ENCODE data around the gene HNF4A. TPM values are rescaled to one million over a fixed set of nuclear protein-coding genes. Genes with fewer than 3 reads are reported as not detected.

Gene HNF4A
- total and polyA plus RNA-seq, 2 donors (not counting 3 experiments of a cell fraction or from before 2014, with no cell fraction given) = not detected

GRCh38 chr20:44479643-44480042 lies 124.1 kb downstream of the HNF4A start:
- H4K20me1 ChIP-seq (replicated peaks; ENCODE audit: control insufficient read depth, extremely low read depth, insufficient read depth, low read length) = no peaks in the 10 kb centered on the region
- no peak overlapping the region for H3K4me3 ChIP-seq (replicated peaks in 1 of 3; ENCODE audit: insufficient read depth in 1 of 3, low read depth in 1 of 3, low read length in 3 of 3)
- FAIRE-seq = no peak
- H3K9me1 ChIP-seq (replicated peaks; ENCODE audit: control insufficient read depth, extremely low read depth, insufficient read depth, low read length) = no peaks in the 10 kb centered on the region
- peaks cover 0 to 7% of the 10 kb centered on the region in 2 experiments for H3K36me3 ChIP-seq (ENCODE audit: control insufficient read depth in 2 of 2, extremely low read depth in 1 of 2, insufficient read depth in 2 of 2, low read length in 2 of 2)
- peaks cover 13% of the 10 kb centered on the region for H3K4me1 ChIP-seq (ENCODE audit: control insufficient read depth, extremely low read depth, insufficient read depth, low read length)
- dilution Hi-C loops (cut with MboI; ENCODE audit: extremely low pct_ligation_motif_present, low sequenced_read_pairs) = no loop called here
- intact Hi-C loops (cut with micrococcal nuclease) = loop anchor here (10.0 kb wide), 2 partner anchors 255 to 405 kb away; partner anchors contain the start of gene YWHAB
- H3K27me3 ChIP-seq (ENCODE audit: control insufficient read depth in 2 of 2, insufficient read depth in 2 of 2, low read length in 2 of 2) = no peaks in the 10 kb centered on the region
- no peak overlapping the region for H3K4me2 ChIP-seq (ENCODE audit: insufficient read depth, low read length)
- H3K9ac ChIP-seq (replicated peaks; ENCODE audit: extremely low read depth, insufficient read depth, low read length) = no peak overlapping the region
- H3K9me3 ChIP-seq (replicated peaks; ENCODE audit: control insufficient read depth, insufficient read depth, low read length) = no peaks in the 10 kb centered on the region
- H3K27ac ChIP-seq (ENCODE audit: insufficient read depth, low read depth, low read length) = no peak overlapping the region
- CTCF ChIA-PET = interaction anchor here (1.2 kb wide), 1 partner anchor 10 kb away, joined by 3 read pairs; no protein-coding TSS in a partner anchor
- DNase-seq (ENCODE audit: low read depth, low spot score) = no peak
- TF ChIP-seq EZH2 (IDR thresholded peaks at IDR 0.05; ENCODE audit: borderline replicate concordance, low read depth, low read length, severe bottlenecking) (no peak), MAX (IDR thresholded peaks at IDR 0.05; ENCODE audit: insufficient read depth, insufficient read length) (no peak), CTCF (IDR thresholded peaks at IDR 0.05; ENCODE audit: extremely low read depth in 1 of 2, insufficient read depth in 1 of 2, low read depth in 1 of 2, low read length in 2 of 2) (no peak), JUN (IDR thresholded peaks at IDR 0.05; ENCODE audit: borderline replicate concordance, insufficient read depth, insufficient read length, low read depth) (no peak), MYC (IDR thresholded peaks at IDR 0.05; ENCODE audit: low read depth, low read length) (no peak), FOS (IDR thresholded peaks at IDR 0.05; ENCODE audit: borderline replicate concordance, insufficient read depth, low read length) (no peak), GATA2 (IDR thresholded peaks at IDR 0.05; ENCODE audit: insufficient read depth, insufficient read length, low read depth, low read length) (no peak), POLR2AphosphoS5 (IDR thresholded peaks at IDR 0.05; ENCODE audit: insufficient read depth, low read depth, low read length) (no peak), POLR2A (IDR thresholded peaks at IDR 0.05; ENCODE audit: low read depth, low read length) (no peak)
- H3K79me2 ChIP-seq (ENCODE audit: control insufficient read depth, insufficient read depth, low read length) = no peaks in the 10 kb centered on the region
- POLR2A ChIA-PET = no interaction called here
- no peak overlapping the region for H2AFZ ChIP-seq (ENCODE audit: low read depth, low read length)
- BruUV-seq (replicated peaks) = no TSS peak
